Measurements from ENCODE around the gene MRPL12.

Gene MRPL12

DNA sequence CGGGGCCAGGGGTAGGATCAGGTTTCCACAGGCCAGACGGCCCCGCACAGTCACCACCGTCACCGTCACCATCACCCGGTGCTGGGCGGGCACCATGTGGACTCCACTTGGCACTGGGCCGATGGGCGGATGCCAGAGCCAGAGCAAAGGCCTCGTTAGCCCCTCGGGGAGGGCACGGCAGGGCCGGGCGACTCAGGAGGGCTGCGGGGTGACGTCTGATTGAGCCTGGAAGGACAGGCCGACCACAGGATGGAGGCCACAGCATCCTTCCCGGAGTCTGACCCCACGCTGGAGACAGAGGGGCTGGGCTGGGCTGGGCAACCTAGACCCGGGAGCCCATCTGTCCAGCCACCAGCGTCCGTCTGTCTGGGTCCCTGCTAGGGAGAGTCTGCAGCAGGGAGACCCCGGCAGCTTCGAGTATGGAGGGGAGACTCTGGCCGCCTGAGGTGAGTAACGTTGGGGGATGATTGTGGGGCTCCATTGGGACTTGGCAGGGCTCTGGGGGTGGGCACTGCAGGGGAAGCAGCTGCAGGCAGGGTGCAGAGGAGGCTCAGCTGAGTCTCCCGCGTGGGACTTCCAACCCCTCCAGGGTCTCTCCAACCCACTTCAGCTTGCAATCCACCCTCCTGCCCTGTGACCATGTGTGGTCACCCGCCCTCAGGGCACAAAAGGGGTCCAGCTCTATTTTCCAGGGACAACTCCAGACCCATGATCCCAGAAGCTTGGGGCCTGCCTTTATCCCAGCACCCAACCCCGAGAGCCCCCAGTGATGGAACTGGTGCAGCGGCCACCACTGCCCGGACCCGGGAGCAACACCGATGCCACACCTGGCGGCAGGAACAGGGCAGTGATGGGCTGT, 31.5 kb downstream of the MRPL12 start:
- Histone ChIP-seq H3K9ac (ENCODE audit: low read depth, low read length) (no peak overlapping the region), H3K4me1 (ENCODE audit: insufficient read depth, low read length) (peaks cover 3% of the 10 kb centered on the region; the same call in 1 of the 2 replicates), H3K36me3 (ENCODE audit: insufficient read depth, low read length) (no peaks in the 10 kb centered on the region), H3K27me3 (ENCODE audit: insufficient read depth, low read length, poor library complexity) (peaks cover 14% of the 10 kb centered on the region), H3K4me3 (ENCODE audit: low read depth in 1 of 2, low read length in 2 of 2) (no peak overlapping the region), H3K9me3 (ENCODE audit: insufficient read depth, low read length, severe bottlenecking) (no peaks in the 10 kb centered on the region), H3K79me2 (ENCODE audit: insufficient read depth, low read length) (no peaks in the 10 kb centered on the region), H3K4me2 (ENCODE audit: insufficient read depth, low read length) (no peak overlapping the region), H2AFZ (ENCODE audit: low read depth, low read length) (no peak overlapping the region), H3K27ac (ENCODE audit: low read length) (no peak overlapping the region), H4K20me1 (ENCODE audit: insufficient read depth, low read length) (no peaks in the 10 kb centered on the region)
- DNase-seq (no peak), ATAC-seq (ENCODE audit: insufficient read depth, low read depth) (no peak)
- TF ChIP-seq, protein P1, sequence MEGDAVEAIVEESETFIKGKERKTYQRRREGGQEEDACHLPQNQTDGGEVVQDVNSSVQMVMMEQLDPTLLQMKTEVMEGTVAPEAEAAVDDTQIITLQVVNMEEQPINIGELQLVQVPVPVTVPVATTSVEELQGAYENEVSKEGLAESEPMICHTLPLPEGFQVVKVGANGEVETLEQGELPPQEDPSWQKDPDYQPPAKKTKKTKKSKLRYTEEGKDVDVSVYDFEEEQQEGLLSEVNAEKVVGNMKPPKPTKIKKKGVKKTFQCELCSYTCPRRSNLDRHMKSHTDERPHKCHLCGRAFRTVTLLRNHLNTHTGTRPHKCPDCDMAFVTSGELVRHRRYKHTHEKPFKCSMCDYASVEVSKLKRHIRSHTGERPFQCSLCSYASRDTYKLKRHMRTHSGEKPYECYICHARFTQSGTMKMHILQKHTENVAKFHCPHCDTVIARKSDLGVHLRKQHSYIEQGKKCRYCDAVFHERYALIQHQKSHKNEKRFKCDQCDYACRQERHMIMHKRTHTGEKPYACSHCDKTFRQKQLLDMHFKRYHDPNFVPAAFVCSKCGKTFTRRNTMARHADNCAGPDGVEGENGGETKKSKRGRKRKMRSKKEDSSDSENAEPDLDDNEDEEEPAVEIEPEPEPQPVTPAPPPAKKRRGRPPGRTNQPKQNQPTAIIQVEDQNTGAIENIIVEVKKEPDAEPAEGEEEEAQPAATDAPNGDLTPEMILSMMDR (IDR thresholded peaks at IDR 0.05; ENCODE audit: borderline replicate concordance, extremely low read depth, low read length, poor library complexity, severe bottlenecking) = no peak
- TF ChIP-seq EZH2 (IDR thresholded peaks at IDR 0.05; ENCODE audit: borderline replicate concordance, low read depth, low read length, severe bottlenecking) = no peak

- Histone ChIP-seq H3K36me3 (ENCODE audit: insufficient read depth, low read length) (no peaks in the 10 kb centered on the region), H2AFZ (ENCODE audit: low read depth, low read length) (peak overlapping the region; percentile 13; the same call in 1 of the 2 replicates), H3K27me3 (ENCODE audit: insufficient read depth, low read length, poor library complexity) (peaks cover 14% of the 10 kb centered on the region), H3K4me2 (ENCODE audit: insufficient read depth, low read length) (peak overlapping the region; percentile 4; the same call in 1 of the 2 replicates), H3K27ac (ENCODE audit: low read length) (no peak overlapping the region), H4K20me1 (ENCODE audit: insufficient read depth, low read length) (no peaks in the 10 kb centered on the region), H3K4me1 (ENCODE audit: insufficient read depth, low read length) (peaks cover 3% of the 10 kb centered on the region; the same call in 1 of the 2 replicates), H3K4me3 (ENCODE audit: low read depth in 1 of 2, low read length in 2 of 2) (no peak overlapping the region), H3K9me3 (ENCODE audit: insufficient read depth, low read length, severe bottlenecking) (no peaks in the 10 kb centered on the region), H3K9ac (ENCODE audit: low read depth, low read length) (no peak overlapping the region), H3K79me2 (ENCODE audit: insufficient read depth, low read length) (no peaks in the 10 kb centered on the region)
- peak; percentile 13; the same call in 1 of the 3 replicates for ATAC-seq (ENCODE audit: insufficient read depth, low read depth)
- DNase-seq = no peak
- no peak for TF ChIP-seq EZH2 (IDR thresholded peaks at IDR 0.05; ENCODE audit: borderline replicate concordance, low read depth, low read length, severe bottlenecking)
- TF ChIP-seq, protein P1 (IDR thresholded peaks at IDR 0.05; ENCODE audit: borderline replicate concordance, extremely low read depth, low read length, poor library complexity, severe bottlenecking) = no peak
Observed at GRCh38 chr17:81735264-81736102, 32.3 kb downstream of the MRPL12 start.

GRCh38 chr17:81737947-81738800, 35.0 kb downstream of the MRPL12 start:
- Histone ChIP-seq H3K4me2 (ENCODE audit: insufficient read depth, low read length) (no peak overlapping the region), H3K27me3 (ENCODE audit: insufficient read depth, low read length, poor library complexity) (peaks cover 9% of the 10 kb centered on the region), H3K9me3 (ENCODE audit: insufficient read depth, low read length, severe bottlenecking) (no peaks in the 10 kb centered on the region), H2AFZ (ENCODE audit: low read depth, low read length) (no peak overlapping the region), H3K4me1 (ENCODE audit: insufficient read depth, low read length) (peaks cover 3% of the 10 kb centered on the region; the same call in 1 of the 2 replicates), H3K9ac (ENCODE audit: low read depth, low read length) (no peak overlapping the region), H3K79me2 (ENCODE audit: insufficient read depth, low read length) (no peaks in the 10 kb centered on the region), H4K20me1 (ENCODE audit: insufficient read depth, low read length) (peaks cover 5% of the 10 kb centered on the region; the same call in 1 of the 2 replicates), H3K27ac (ENCODE audit: low read length) (no peak overlapping the region), H3K36me3 (ENCODE audit: insufficient read depth, low read length) (no peaks in the 10 kb centered on the region), H3K4me3 (ENCODE audit: low read depth in 1 of 2, low read length in 2 of 2) (no peak overlapping the region)
- TF ChIP-seq, protein P1 (IDR thresholded peaks at IDR 0.05; ENCODE audit: borderline replicate concordance, extremely low read depth, low read length, poor library complexity, severe bottlenecking) = no peak
- TF ChIP-seq EZH2 (IDR thresholded peaks at IDR 0.05; ENCODE audit: borderline replicate concordance, low read depth, low read length, severe bottlenecking) = no peak
- DNase-seq (no peak), ATAC-seq (ENCODE audit: insufficient read depth, low read depth) (no peak)
